Activated CD8-positive, alpha-beta memory T cell treated with anti-CD3 and anti-CD28 coated beads for 36 hours (primary cell): Measurements from ENCODE around the gene SLC24A4. TPM values are rescaled to one million over a fixed set of nuclear protein-coding genes. Genes with fewer than 3 reads are reported as not detected.

ENCODE experiments used
- CTCF ChIA-PET: fragments of 350-600 bp; sonication (Branson Sonifier 250); formaldehyde crosslinking; loops from one replicate; lab custom pipeline; 2021; ENCODE audit warnings: antibody characterized with exemption; lab: Charles Lee
- POLR2A ChIA-PET: fragments of 350-600 bp; sonication (Branson Sonifier 250); formaldehyde crosslinking; loops from one replicate; lab custom pipeline; 2021; ENCODE audit warnings: antibody characterized with exemption; lab: Charles Lee
- total RNA-seq, 2 experiments: library from RNA; stranded (reverse); gene quantifications; one replicate each; pipeline ENCODE4 v1.2.3, GENCODE V29; 2021

The SLC24A4 gene
- total RNA-seq, 2 experiments from 2014 or later, result not detected

DNA sequence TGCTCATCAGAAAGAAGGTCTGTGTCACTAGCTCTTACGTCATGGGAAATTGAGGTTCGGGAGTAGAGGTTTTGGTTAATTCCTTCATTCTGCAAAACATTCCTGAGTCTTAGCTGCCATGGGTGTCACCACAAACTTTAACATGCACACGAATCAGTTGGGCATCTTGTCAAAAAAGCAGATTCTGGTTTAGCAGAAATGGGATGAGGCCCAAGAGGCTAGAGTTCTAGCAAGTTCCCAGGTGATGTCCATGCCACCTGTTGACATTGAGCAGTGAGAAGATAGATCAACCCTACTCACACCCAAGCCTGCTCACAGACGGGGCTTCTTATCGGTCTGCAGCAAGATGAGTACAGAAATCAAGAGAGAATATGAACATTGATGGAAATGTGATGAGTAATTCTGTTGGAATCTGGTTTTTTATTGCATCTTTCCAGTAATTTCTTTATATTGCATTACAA lies 179.0 kb downstream of the SLC24A4 start:
- CTCF ChIA-PET, result no interaction called here
- POLR2A ChIA-PET, result no interaction called here

DNA sequence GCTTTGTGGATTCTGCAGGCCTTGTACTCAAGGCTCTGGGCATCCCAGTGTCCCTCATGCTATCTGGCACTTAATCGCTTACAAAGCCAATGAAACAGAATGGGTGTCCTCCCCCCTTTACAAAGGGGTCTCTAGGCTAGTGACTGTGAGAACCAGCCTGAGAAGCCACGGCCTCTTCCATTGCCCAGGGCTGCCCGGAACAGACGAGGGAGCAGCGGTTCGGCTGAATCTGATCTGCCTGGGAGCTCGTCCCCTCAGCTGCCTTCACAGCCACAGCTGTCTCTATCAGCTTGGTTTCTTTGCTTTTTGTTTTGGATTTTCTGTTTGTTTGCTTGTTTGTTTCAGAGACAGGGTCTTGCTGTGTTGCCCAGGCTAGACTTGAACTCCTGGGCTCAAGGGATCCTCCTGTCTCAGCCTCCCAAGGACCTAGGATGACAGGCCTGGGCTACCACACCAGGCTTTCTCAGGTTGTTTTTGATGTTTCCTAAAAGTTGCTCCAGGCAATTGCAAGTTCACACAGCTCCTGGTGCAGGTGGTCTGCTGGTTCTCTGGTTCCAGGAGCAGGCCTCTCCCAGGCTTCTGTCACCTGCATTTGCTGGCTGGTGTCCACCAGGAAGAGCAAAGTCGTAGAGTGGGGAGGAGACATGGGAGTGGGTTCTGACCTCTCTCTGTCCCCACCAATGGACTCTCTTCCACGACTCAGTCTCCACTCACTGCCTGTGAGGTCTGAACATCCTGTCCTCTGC lies 179.7 kb downstream of the SLC24A4 start:
- POLR2A ChIA-PET, result no interaction called here
- CTCF ChIA-PET, result no interaction called here

DNA sequence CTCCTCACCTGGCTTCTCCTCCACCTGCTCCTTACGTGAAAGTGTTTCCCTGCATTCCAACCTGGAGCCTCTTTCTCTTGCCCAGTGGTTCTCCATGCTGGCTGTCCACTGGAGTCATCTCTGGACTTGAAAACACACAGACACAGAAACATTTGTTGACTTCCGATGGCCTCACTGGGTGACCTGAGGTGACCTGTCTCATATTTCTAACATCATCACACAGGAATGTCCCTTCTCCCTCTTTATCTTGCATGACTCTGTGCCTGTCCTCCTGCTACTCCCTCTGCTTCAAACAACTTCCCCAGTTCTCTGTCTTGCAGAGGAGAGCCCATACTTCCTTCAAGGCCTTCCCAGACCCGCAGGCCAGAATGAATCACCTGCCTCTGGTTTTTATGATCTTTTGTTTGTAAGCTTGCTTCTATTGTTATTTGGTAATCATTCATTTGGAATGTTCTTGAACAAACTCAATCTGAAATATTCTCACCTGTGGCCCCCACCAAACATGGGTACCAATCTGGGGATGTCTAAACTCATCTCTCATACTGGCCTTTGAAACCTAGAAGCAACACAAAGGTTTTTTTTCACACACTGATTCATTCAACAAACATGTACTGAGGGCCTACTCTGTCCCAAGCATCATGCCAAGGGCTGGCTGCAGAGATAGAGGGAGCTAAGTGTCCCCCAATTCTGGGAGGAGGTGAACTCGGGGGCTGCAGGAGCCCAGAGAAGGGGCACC lies 181.0 kb downstream of the SLC24A4 start:
- ChIA-PET CTCF (no interaction called here), POLR2A (no interaction called here)

DNA sequence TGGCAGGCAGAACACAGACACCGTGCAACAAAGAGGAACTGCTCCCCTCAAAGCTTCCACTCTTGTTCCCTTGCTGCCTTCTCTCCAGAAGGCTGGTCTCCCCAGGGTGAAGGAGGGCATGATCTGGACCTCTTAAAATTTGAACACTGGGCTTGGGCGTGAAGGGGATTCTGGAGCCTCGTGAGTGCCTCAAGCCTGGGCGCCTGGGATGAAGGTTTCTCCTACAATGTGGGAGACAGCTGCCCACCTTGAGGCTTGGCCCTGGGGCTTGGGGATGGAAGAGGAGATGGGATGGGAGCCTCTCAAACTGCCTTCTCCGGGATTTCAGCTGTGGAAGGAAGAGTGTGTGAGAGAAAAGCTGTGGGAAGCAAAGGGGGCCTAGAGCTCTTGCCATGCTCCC lies 182.9 kb downstream of the SLC24A4 start:
- POLR2A ChIA-PET, result no interaction called here
- CTCF ChIA-PET, result no interaction called here

DNA sequence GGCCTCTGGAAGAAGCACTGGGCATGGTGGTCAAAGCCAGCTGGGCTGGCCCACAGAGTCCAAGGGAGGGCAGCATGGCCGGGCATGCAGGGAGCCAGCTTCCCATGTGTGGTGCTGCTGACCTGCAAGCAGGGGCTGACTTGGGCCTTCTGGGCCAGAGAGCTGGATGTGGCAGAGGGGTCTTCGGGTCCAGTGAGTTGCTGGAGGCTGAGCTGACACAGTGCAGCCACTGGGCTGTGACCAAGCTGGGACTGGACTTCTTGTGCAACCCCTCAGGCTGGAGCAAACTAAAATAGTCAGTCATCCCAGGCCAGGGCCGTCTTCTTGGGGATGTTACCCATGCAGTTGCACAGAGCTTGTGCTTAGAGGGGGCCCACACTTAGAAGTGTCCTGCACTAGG lies 183.3 kb downstream of the SLC24A4 start:
- CTCF ChIA-PET, result no interaction called here
- POLR2A ChIA-PET, result no interaction called here

DNA sequence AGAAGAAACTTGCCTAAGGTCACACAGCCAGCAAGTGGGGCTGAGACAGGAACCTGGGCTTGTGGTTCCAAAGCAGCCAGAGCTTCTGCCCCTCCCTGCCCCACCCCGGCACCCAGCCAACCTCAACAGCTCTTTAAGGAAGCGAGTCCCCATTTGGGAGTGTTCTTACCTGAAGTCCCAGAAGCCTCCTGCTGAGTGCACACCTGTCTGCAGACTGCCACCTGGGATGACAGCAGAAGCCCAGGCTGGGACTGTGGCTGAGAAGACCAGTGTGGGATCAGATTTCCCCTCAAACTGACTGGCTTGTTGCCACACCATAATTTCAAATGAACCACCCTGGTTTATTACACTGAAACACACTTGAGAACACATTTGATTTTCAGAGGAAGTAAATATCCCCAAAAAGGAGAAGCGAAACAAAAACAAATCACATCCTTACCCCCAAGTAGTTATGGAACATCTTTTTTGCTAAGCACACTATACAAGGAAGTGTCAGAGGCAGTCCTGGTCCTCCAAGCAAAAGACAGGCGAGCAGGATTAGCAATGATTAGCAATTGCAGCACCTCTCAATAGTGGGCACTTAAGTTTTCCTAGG lies 184.3 kb downstream of the SLC24A4 start:
- ChIA-PET POLR2A (no interaction called here), CTCF (no interaction called here)

DNA sequence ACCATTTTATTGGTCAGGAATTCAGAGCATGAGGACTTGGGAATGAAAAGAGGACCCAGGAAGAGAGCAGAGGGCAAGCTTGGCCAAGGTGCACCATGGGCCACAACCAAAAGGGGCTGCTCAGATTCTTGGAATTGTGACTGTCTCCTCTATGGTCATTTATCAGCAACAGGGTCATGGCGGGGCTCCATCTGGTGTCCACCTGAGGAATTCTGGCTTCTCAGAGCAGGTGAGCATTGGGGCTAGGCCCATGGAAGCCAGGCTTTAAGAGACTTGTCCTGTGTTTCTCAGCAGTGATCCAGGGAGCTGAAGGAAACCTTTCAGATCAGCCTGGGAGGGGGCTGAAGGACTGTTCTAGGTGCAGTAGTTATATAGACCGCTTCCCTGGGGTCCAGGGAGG lies 188.0 kb downstream of the SLC24A4 start:
- CTCF ChIA-PET, result no interaction called here
- POLR2A ChIA-PET, result no interaction called here

DNA sequence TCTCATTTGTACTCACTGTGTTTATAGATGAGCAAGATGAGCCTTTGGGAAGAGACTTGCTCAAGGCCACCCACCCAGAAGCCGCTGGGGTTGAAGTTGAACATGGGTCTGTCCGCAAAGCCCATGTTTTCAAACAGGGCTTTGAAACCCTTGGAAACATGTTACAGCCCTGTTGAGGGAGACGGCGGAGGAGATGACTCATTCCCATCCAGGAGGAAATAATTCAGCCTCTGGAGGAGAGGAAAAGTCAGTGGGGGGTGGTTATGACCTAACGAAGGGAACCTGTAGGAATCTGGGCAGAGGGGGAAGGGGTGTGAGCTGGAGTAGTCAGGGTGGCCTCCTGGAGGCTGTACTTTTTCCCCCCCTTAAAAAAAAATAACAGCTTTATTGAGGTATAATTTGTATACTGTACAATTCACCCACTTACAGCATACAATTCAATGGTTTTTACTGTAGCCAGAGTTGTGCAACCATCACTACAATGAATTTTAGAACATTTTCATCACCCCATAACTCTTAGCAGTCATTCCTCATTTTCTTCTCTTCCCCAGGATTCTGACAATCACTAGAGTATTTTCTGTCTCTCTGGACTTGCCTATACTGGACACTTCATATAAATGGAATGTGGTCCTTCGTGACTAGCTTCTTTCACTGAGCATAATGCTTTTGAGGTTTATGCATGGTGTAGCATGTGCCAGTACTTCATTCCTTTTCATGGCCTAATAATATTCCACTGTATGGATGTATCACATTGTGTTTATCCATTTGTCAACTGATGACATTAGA lies 188.7 kb downstream of the SLC24A4 start:
- ChIA-PET POLR2A (no interaction called here), CTCF (no interaction called here)

DNA sequence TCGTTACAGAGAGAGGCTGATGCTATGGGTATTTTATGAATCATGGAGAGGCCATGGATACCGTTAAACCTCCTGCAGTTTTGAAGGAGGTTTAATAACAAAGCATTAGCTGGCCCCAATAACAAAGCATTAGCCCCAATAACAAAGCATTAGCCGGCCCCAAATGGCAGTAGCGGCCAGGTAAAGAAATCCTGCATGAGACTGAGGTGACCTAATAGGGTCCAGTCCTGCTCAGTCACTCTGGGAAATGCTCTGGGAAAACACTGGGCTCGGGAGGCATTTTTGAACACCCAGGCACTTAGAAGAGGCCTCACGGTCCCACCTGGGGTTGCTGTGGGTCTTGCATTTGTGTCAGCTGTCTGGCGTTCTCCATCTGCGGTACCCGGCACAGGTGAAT lies 189.8 kb downstream of the SLC24A4 start:
- ChIA-PET CTCF (interaction anchor here (0.6 to 1.2 kb wide), 2 partner anchors 12 to 401 kb away, joined by 3 to 4 read pairs; no protein-coding TSS in a partner anchor), POLR2A (interaction anchor here (0.6 to 1.8 kb wide), 2 partner anchors 14 to 18 kb away, joined by 4 to 5 read pairs; no protein-coding TSS in a partner anchor)

DNA sequence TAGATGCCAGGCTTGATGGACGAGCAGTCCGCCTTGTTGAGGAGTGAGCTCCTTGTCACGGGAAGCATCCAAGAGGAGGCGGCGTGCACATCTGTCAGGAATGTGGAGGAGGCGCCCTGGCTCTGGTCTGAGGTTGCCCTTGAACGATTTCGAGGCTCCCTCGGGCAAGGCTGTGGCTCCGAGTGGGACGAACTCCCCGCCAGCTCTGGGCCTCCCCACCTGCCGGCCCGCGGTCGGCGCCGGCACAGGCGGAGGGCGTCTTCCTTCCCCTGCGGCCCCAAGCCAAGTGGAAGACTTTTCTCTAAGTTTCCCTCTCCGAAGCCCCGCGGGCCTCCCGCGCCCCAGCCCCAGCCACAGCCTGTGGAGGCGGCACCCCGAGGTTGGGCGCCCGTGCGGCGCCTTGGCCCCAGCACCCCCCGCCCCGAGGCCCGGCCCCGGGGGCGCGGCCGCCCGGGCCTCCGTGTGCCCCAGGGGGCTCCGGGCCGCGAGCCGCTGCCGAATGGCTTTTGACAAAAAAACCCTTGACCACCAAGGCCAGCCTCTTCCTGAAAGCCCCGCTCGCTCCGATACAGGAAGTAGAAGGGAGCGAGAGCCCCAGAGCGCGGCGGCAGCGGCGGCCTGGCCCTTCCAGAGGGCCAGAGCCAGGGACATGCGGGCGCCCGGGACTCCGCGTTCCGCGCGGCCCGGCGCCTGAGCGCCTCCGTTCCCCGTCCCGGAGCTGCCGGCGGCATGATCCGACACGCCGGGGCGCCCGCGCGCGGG lies 190.4 kb downstream of the SLC24A4 start, which contains the start of gene RIN3:
RIN3 (plus strand) TSS at position 578 of the 762 bp plus-strand sequence; CDS start at position 730, 152 bp downstream.
- ChIA-PET CTCF (interaction anchor here (0.6 to 1.2 kb wide), 2 partner anchors 11 to 401 kb away, joined by 3 to 4 read pairs; no protein-coding TSS in a partner anchor), POLR2A (interaction anchor here (0.6 to 1.8 kb wide), 3 partner anchors 13 to 251 kb away, joined by 3 to 5 read pairs (median 4); no protein-coding TSS in a partner anchor)

DNA sequence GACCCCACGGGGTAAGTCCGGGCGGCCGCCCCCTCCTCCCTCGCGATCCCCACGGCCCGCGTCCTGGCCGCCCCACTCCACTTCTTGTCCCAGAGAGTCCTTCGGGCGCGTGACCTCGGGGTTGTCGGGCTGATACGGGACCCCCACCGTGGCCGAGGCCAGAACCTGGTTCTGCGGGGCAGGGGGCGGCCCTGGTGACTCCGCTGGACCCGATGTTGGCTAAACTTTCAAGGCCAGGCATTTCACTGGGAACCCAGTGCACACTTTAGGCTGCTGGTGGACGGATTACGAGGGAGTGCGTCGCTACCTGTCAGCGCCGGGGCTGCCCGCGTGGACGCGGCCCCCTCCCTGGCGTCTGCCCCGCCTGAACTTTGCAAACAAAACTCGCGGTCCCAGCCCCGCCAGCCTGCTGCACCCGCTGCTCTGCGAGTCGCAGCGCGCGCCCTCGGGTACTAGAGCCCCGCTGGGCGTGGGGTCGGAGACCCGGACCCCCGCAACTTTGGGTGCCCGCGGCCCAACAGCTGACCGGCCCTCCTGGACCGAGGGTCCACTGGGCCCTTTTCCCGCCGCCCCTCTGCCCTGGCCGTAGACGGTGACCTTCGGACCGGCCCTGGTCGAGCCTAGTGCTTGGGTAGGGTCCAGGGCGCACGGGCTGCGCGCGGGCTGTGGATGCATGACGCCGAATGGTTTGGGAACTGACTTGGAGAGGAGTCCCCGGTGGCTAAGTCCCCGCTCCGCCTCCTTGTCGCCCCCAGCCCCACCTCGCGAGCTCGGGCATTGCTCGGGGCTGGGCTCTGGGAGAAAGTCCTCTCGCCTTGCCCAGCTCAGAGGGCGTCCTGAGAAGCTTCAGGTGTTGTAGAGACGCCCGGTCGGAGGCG lies 191.2 kb downstream of the SLC24A4 start:
- CTCF ChIA-PET, result interaction anchor here (1.2 to 1.6 kb wide), 2 partner anchors 10 to 17 kb away, joined by 4 to 5 read pairs; no protein-coding TSS in a partner anchor
- POLR2A ChIA-PET, result interaction anchor here (0.6 to 1.8 kb wide), 2 partner anchors 17 to 251 kb away, joined by 3 to 5 read pairs; no protein-coding TSS in a partner anchor

DNA sequence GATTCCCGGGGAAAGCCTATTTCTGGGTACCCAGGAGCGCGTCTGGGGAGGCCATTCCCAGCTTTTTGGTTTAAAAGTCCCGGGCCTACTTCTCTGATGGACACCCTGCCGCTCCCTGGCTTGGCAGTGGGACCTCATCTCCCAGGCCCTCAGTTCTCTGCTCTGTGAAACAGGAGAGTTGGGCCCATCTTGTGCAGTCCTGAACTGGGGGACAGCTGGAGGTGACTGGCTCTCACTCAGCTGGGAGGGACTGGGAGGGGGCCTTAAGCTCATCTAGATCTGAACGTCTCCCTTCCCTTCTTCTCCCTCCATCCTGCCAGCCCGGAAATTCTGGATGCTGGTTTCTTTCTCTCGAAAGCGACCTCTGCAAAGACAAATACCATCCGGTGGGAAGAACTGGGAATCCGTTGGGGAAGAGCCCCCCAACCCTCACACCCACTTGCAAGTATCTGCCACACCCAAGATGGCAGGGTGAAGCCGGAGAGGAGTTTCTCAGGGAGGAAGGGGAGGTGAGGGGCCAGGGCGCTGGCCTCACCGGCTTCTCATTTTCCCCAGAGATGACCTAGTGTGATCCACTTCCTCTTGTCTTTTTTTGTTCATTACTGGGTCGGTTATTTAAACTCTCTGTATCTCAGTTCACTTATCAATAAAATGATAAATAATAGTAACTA lies 192.0 kb downstream of the SLC24A4 start:
- POLR2A ChIA-PET, result interaction anchor here (1.8 kb wide), 1 partner anchor 16 kb away, joined by 5 read pairs; no protein-coding TSS in a partner anchor
- CTCF ChIA-PET, result interaction anchor here (1.6 kb wide), 1 partner anchor 16 kb away, joined by 5 read pairs; no protein-coding TSS in a partner anchor

DNA sequence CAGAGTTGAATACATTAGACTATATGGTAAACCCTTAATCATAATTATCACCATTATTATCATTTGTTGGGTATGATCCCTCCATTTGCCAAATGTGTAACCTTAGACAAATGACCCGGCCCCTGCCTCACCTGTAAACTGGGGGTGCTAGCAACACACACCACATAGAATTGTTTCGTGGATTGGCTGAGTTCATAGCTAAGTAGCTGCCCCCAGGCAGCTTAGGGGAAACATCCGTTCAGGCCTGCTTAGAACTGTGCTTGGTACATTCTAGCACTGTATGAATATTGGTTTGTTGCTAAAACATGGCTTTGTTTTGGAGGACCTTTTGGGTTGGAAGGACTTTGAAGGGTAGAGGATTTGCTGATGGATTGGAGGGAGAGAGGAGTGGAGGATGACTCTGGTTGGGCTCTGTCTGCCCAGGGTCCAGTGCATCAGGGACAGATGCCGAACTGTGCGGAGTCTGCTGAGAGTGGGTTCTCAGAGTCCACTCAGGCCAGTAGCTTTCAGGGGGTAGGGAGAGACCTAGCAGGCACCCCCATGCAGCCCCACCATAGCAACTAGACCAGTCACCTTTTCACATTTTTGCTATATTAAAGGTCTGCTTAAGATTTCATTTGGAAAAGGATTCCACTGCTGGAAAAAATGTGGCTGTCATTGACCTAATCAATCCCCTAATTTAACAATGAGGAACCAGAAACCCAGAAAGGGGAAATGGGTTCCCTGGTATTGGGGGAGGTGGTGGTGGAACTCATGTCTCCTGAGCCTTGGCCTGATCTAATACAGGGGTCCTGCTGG lies 192.8 kb downstream of the SLC24A4 start:
- ChIA-PET POLR2A (interaction anchor here (1.6 kb wide), 1 partner anchor 15 kb away, joined by 8 read pairs; no protein-coding TSS in a partner anchor), CTCF (interaction anchor here (1.6 kb wide), 1 partner anchor 15 kb away, joined by 5 read pairs; no protein-coding TSS in a partner anchor)

DNA sequence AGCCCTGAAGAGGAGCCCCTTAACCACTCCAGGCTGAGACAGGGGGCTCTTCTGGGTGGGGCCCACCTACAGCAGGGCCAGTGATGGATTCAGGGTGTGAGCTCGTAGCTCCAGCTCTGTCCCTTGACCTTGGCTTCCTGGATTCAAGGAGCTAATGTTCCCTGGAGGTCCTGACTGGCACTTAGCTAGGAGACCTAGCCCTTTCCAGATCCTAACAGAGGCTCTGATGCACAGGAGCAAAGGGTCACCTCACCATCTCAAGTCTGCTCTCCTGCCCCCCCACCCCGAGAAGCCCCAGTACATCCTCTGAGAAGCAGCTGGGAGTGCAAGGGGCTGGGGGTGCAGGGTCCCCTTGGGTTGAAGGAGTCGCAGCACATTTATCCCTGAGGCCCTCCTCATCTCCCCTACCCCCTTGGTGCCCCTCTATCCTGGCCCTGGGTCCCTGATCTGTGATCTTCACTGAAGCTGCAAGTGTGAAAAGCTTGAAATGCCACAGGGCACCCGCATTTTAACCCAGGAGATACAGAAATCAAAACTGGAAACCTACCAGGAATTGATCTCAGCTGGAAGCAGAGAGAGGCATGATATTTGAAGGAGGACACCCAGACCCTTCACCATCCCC lies 193.5 kb downstream of the SLC24A4 start:
- ChIA-PET CTCF (interaction anchor here (1.4 to 1.6 kb wide), 4 partner anchors 10 to 70 kb away, joined by 3 to 5 read pairs (median 4); no protein-coding TSS in a partner anchor), POLR2A (interaction anchor here (0.6 to 1.6 kb wide), 2 partner anchors 14 to 17 kb away, joined by 3 to 8 read pairs; no protein-coding TSS in a partner anchor)
